NK-92 (cell line): ENCODE measurements around the gene MAGEA6.
"Not testable (repeated sequence)": the region's sequence is repeated elsewhere in the genome, so short reads cannot be mapped to it uniquely, and the experiment has no call there.

Experiments used
- DNase-seq: peaks from one replicate; lab custom pipeline; 2025; ENCODE audit not compliant: unreplicated experiment; lab: John Stamatoyannopoulos, UW

Gene MAGEA6

GRCh38 chrX:152734143-152734858, 35.2 kb downstream of the MAGEA6 start:
- DNase-seq: not testable (repeated sequence)

GRCh38 chrX:152733261-152733975, 36.1 kb downstream of the MAGEA6 start, which contains the start of the genes CSAG1 and MAGEA12:
Gene CSAG1, minus strand, starts transcription at chrX:152733721. Its CDS starts 1,261 bp downstream, at chrX:152732460.
Gene MAGEA12, plus strand, starts transcription at chrX:152733757. Its CDS starts 2,405 bp downstream, at chrX:152736162.
- no peak for DNase-seq

GRCh38 chrX:152725409-152725808, 44.1 kb downstream of the MAGEA6 start:
- no peak for DNase-seq
